ENCODE results near the gene VOPP1.

Gene VOPP1

DNA sequence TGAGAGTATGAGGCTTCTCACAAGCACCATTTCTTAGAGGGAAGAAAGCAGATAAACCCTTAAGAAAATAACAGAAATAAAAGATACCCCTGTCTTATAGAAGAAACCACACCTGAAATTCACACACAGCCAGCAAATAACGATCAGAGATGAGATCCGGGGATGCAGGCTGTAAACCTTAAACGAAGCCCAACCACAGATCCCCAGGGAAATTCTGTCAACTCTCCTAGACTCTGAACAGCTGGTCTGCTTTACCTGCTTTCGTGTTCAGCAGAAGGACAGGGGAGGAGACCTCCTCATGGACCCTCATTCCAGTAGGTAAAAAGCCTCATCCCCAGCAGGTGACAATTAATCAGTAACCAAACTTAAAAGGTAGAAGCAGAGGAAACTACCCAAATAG lies 45.0 kb downstream of the VOPP1 start:
- DNase-seq (ENCODE audit: extremely low read depth, low read depth), result no peak
- TF ChIP-seq, protein P1, sequence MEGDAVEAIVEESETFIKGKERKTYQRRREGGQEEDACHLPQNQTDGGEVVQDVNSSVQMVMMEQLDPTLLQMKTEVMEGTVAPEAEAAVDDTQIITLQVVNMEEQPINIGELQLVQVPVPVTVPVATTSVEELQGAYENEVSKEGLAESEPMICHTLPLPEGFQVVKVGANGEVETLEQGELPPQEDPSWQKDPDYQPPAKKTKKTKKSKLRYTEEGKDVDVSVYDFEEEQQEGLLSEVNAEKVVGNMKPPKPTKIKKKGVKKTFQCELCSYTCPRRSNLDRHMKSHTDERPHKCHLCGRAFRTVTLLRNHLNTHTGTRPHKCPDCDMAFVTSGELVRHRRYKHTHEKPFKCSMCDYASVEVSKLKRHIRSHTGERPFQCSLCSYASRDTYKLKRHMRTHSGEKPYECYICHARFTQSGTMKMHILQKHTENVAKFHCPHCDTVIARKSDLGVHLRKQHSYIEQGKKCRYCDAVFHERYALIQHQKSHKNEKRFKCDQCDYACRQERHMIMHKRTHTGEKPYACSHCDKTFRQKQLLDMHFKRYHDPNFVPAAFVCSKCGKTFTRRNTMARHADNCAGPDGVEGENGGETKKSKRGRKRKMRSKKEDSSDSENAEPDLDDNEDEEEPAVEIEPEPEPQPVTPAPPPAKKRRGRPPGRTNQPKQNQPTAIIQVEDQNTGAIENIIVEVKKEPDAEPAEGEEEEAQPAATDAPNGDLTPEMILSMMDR (IDR thresholded peaks at IDR 0.05; ENCODE audit: low read depth, low read length), result no peak

DNA sequence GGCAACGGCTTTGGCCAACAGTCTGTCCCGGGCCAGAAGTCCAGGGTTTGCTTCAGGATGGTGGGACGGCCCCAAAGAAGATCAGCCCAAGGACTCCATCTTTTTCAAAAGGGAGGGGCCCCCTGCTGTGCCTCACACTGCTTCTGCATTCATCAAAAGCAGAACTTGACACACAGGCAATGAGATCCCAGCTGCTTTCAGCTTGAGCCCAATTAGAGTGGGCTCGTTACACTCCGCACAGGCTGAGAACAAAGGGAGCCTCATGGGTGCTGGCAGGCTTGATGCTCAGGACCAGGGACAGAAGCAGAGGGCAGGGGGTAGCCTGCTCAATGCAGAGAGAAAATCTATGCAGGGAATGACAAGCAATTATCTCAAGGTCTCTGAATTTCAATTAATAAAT lies 45.5 kb downstream of the VOPP1 start:
- TF ChIP-seq, protein P1 (IDR thresholded peaks at IDR 0.05; ENCODE audit: low read depth, low read length), result no peak
- DNase-seq (ENCODE audit: extremely low read depth, low read depth), result no peak

DNA sequence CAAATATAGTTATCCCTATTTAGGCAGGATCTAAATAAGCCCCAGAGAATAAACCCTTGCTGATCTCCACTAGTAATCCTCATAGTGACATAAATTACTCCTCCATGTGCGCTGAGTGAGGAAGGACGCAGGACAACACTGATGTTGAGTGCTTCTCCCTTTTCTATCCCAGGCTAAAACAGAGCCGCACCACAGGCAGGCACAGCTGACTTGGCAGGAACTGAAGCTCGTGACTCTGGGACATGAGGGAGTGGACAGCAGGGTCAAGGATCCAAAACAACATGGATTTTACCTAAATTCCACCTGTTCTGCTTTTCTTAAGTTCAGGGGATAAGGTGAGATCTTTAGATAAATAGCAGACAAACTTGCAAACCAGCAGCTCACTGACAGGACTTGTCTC lies 46.0 kb downstream of the VOPP1 start:
- TF ChIP-seq, protein P1 (IDR thresholded peaks at IDR 0.05; ENCODE audit: low read depth, low read length), result no peak
- DNase-seq (ENCODE audit: extremely low read depth, low read depth), result no peak

DNA sequence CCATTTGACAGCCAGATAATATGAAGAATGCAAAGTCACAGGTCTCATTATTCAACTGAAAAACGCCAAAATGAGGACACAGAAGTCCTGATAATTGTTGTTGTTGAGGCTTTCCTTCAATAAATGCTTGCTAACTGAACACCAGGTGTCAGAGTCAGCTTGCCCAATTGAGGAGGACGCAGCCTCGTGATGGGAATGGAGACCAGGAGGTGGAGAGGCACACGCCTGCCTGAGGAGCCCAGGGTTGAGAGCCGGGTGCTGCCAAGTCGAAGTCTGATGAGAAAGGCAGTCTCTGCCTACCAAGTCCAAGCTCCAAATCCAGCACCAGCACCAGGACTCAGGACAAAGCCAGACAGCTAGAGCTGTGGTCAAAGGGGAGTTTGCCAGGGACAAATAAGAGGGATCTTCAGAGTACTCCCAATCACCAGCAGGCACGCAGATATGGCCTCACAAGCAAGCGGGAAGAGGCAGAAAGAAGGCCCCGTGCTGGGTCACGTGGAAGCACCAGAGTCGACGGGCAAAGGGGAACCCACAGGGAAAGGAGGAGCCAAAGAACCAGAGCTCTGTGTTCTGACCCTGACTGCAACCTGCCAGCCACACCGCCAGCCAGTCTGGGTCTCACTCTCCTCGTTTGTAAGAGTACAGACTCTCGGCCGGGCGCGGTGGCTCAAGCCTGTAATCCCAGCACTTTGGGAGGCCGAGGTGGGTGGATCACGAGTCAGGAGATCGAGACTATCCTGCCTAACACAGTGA lies 47.6 kb downstream of the VOPP1 start:
- DNase-seq (ENCODE audit: extremely low read depth, low read depth), result no peak
- TF ChIP-seq, protein P1 (IDR thresholded peaks at IDR 0.05; ENCODE audit: low read depth, low read length), result no peak; the same call in 1 of the 2 replicates

DNA sequence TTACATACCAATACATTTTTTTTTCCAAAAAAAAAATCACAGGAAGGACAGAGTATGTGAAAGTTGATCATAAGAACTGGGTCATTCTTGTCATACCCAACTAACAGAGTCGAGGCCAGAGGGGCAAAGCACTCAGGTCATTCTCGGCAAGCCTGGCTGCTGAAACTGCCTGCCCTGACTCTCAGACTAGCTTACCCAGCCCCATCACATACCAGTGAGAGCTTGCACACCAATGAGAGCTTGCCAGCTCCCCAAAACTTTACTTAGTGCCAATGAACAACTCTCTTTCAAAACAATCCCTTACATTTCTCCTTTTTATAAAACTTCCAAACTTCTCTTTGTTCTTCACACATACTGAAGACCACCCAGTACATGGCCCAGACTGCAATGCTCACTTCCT lies 48.9 kb downstream of the VOPP1 start:
- TF ChIP-seq, protein P1 (IDR thresholded peaks at IDR 0.05; ENCODE audit: low read depth, low read length), result no peak
- no peak for DNase-seq (ENCODE audit: extremely low read depth, low read depth)

DNA sequence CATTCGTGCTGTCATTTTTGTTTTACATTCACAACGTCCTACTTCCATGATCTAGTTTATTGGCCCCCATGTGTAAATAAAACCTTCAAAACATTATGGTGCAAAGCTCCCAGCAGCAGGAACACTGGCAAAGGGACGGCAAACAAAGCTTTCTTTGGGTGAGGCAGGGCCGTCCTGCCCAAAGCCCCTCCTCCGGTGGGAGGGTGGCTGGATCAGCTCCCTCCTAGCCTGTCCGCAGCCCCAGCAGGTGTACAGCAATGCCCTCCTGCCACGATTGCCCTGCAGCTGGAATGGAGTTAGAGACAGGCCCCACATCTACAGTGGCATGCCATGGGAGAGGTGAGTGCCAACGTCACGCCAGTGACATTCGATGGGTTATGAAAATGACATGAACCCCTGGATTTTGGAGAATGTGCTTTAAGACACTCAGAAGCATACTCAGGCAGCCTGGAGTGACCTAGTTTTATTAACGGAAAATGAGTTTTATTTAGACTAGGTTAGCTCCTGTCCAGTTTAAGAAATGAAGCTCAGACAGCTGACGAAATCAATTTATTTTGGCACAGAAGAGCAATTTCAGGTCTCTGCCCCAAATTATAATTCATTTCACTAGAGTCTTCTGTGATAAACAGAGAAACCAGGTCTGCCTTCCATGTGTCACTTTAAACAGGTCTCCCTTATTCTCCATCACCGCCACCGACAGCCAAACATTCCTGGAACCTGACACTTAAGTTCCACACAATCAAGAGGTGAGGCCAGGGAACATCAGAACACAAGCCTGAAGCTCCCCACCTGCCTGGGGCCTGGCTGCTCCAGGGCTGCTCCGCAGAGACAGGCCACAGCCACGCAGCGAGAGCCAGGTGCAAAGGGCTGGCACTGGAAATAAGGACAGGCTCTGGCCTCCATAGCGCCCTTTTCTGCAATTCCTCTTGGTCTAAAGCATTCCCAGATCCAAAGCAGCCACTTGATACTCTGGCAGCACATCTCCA lies 50.1 kb downstream of the VOPP1 start:
- TF ChIP-seq, protein P1 (IDR thresholded peaks at IDR 0.05; ENCODE audit: low read depth, low read length), result no peak

DNA sequence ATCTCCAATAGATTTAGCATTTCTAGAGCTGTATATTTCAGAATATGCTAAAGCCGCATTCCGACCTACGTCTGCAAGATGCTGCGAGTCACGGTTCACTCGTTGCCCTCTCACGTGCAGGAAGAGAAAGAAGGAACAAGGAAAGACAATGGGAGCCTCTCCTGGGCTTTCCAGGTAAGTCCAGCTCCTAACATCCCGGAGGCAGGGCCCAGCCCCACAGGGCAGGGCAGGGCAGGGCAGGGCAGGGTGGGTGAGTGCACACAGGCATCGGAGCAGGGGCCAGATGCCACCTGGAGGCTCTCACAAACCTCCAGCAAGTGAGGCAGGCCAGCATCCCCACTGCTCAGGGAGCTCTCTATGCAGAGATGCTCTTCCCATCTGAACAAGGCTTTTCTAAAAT lies 50.8 kb downstream of the VOPP1 start:
- TF ChIP-seq, protein P1 (IDR thresholded peaks at IDR 0.05; ENCODE audit: low read depth, low read length), result no peak
- DNase-seq (ENCODE audit: extremely low read depth, low read depth), result no peak

More for the DNA sequence above, 50.1 kb downstream of the VOPP1 start:
- DNase-seq (ENCODE audit: extremely low read depth, low read depth), result no peak

Measured in AG09319 (cell line).